Vein endothelial cell (primary cell): ENCODE results near the gene CCNH. TPM values are rescaled to one million over a fixed set of nuclear protein-coding genes. Genes with fewer than 3 reads are reported as not detected.

Source experiments
- small RNA-seq: library from RNA; depleted of rRNA; stranded (forward); fragments of <200 nt; gene quantifications from one replicate; pipeline ENCODE3, GENCODE V24; 2012
- total RNA-seq: library from RNA; depleted of rRNA; stranded (reverse); fragments of >200 nt; gene quantifications from 2 replicates; pipeline ENCODE4 v1.2.3, GENCODE V29; 2012

CCNH gene
- 82.8 and 83.3 TPM in 2 replicates for total RNA-seq

DNA sequence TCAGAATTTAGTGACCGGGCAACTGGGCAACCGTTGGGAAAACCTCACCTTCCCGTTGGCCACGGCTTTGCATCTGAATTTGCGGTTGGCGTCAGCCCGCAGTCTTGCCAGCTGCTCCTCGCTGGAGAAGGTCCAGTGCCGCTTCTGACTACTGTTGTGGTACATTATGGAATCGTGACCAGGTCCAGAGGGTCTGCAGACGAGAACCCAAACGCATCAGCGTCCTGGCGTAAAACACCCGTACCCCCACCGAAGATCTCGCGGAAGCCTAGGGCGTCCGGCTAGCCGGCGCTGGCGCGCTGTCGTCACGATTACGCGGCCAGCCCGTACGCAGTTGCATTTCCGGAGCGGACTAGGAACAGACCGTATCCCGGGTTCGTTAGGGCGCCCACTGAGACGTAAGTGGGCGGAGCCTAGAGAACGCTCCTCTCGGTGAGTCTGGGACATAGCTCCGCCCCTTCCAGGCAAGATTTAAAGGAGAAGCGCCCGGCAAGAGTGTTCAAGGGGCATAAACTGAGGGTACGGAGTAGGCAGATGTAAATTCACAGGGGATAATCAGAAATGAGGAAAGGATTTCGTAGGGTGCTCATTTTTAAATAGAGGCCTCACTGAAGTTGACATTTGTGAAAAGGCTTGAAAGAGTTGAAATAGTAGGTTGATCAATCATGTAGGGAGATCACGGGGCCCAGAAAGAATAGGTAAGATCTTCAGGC is at the start of gene CCNH:
Gene CCNH, minus strand, starts transcription at position 301 of the 713 bp plus-strand sequence. Its CDS starts 136 bp downstream, at position 165.

Small RNA genes within 50 kb of the gene (small RNA-seq; reads per million reads assigned to genes)
- not detected for gene RNU6-727P

Other genes starting within 250 kb of the CCNH start
- gene RASA1, start 145.0 kb downstream of the CCNH start, total RNA-seq: 41.8 and 47.4 TPM in 2 replicates